CD4-positive, alpha-beta T cell treated with Interferon alpha-2 for 1 hour (primary cell): ENCODE data around the gene FANCE.

Experiments used
- DNase-seq, 2 donors: peaks; one replicate each; pipeline ENCODE4 v3.0.0-alpha.2; 2020 to 2022

The FANCE gene, protein sequence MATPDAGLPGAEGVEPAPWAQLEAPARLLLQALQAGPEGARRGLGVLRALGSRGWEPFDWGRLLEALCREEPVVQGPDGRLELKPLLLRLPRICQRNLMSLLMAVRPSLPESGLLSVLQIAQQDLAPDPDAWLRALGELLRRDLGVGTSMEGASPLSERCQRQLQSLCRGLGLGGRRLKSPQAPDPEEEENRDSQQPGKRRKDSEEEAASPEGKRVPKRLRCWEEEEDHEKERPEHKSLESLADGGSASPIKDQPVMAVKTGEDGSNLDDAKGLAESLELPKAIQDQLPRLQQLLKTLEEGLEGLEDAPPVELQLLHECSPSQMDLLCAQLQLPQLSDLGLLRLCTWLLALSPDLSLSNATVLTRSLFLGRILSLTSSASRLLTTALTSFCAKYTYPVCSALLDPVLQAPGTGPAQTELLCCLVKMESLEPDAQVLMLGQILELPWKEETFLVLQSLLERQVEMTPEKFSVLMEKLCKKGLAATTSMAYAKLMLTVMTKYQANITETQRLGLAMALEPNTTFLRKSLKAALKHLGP

DNA sequence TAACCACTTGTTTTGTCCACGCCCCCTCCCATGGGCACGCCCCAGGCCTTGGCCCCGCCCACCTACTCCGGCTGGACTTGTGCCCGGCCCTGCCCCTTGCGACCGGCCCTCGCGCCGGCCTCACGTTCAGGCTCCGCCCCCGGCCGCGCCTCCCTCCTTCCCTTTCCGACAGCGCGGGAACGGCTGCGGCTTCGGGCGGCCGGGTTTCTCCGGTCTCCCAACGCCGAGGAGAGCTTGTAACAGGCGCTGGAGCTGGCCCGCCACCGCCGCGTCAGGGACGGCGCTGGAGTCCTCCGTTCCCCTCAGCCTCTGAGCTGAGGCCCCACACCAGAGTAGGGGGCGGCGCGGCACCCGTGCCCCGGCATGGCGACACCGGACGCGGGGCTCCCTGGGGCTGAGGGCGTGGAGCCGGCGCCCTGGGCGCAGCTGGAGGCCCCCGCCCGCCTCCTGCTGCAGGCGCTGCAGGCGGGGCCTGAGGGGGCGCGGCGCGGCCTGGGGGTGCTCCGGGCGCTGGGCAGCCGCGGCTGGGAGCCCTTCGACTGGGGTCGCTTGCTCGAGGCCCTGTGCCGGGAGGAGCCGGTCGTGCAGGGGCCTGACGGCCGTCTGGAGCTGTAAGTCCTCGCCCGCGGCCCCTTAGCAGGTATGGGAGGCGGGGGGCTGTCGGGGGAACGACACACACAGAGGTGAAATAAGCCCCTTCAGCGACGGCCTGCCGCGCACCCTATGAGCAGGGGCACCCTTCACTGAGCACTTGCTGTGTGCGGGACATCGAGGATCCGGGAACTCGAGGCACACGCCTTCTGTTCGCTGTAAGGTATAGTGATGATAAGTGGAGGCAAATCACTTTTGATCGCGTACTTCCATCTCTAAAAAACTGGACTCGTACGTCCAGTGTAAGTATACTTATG is at the start of gene FANCE:
FANCE (plus strand) TSS at position 156 of the 908 bp plus-strand sequence; CDS start at position 364, 208 bp downstream.
- peak; percentile 91 to 95 for DNase-seq

DNA sequence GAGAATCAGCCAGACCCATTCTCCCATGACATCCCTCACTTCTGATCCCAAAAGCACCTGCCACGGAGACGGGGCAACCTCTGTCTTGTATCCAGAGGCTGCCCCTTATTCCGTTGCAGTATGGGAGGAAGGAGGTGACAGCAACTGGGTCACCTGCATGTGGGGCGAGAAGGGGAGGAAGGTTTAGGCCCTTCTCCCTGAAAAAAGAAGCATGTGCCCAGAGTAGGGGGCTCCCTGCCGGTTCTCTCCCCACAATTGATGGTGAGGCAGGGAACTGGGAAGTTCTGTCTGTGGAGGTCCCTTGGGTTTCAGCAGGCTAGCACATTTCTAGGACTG is 49.3 kb upstream of the FANCE start:
- no peak for DNase-seq

DNA sequence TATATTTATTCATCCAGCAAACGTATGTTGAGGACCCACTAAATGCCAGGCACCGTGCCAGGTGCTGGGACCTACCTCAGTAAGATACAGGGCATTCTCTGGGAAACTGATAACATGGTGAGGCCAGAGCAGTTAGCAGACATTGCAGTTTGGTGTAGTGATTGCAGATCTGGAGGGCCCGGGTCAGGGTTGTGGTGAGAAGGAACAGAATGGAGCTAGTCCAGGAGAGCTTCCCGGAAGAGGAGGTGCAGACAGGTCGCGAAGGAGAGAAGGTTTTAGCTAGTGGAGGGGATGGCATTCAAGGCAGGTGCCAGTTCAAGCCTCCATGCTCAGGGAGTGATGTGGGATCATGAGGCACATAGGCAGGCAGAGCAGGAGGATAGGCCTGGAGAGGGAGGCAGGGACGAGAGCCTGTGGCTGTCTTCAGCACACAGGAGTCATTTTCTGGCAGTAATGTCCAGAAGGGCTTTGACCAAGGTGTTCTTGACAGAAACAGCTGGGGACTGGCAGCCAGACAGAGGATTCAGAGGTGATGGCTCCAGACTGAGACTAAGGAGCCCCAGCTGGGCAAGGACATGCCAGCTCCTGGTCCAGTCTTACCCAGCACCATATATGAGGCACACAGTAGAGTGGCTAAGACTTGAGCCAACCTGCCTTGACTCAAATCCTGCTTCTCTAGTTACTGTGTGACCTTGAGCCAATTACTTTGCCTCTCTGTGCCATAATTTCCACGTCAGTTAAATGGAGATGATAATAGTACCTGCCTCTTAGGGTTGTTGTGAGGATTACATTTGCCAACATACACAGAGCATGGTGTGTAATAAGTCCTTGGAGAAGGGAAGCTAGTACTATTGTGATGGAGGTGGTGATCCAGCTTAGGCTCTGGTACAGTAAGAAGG is 48.3 kb upstream of the FANCE start:
- DNase-seq: no peak

DNA sequence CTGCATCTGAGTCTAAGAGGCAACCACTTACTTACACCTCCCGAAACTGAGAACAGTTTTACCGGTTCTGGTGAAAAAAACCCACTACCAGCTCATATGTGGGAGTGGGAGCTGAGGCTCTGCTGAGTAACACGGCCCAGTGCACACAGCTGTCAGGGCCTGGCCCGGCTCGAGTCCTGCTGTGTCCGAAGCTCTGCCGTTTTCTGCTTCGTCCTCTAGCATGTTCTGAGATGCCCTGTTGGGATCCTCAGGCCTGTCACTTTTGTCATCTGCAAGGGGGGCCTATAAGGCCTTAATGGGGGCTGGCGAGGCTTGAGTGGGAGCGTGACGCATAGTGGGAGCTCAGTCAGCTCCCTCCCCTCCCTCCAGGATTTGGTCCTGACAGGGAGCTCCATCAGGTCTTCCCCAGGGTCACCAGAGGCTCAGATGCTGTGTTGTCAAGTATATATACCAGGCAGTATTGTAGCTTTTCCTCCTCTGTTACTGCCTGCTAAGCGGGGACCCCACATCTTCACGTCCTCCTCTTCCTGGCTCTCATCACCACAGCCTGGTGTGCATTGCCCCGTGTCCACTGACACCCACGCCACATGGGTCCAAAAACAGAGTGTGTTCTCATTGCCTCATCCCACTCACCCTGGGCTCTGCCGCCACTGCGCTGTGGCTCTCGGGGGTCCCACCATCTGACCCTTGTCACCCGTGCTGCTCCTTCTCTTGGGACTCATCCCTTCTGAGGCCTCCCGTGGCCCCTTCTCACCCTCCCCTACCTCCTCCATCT is 45.2 kb upstream of the FANCE start:
- no peak for DNase-seq

DNA sequence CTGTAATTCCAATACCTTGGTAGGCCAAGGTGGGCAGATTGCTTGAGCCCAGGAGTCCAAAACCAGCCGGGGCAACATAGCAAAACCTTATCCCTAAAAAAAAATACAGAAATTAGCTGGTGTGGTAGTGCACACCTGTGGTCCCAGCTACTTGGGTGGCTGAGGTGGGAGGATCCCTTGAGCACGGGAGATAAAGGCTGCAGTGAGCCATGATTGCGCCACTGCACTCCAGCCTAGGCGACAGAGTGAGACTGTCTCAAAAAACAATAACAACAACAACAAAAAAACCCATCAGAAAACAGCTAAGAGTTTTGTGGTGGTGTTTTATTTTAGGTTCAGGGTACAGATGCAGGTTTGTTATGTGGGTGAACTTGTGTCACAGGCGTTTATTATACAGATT is 42.9 kb upstream of the FANCE start:
- no peak for DNase-seq

DNA sequence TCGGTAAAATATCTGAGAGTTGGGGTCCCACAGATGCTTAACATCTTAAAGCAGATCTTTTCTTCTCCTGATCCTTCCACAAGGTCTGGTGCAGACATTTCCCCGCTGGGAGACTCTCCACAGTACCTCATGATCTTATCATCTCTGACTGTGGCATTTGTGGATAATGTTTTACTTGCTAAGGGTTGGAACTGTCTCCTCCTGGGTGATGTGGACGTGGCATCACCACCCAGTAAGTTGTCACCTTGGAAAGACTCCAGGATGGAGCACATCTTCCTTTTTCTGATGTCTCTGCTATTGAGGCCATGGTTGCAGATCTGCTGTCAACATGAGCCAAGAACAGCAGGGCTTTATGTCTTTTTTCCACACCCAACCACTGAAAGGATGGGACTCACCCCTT is 42.0 kb upstream of the FANCE start:
- DNase-seq: no peak

DNA sequence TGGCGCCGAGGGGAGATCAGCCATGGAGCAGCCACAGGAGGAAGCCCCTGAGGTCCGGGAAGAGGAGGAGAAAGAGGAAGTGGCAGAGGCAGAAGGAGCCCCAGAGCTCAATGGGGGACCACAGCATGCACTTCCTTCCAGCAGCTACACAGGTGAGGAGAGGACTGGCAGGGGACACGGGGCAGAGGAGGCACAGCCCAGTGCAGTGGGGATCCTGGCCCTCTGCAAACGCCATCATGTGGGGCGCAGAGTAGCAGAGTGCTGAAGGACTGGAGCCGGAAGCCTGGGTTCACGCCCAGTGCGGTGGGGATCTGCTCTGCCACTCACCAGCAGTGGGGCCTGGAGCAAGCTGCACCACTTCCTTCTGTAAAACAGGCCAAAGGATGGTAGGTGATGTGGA is 41.1 kb upstream of the FANCE start:
- no peak for DNase-seq

DNA sequence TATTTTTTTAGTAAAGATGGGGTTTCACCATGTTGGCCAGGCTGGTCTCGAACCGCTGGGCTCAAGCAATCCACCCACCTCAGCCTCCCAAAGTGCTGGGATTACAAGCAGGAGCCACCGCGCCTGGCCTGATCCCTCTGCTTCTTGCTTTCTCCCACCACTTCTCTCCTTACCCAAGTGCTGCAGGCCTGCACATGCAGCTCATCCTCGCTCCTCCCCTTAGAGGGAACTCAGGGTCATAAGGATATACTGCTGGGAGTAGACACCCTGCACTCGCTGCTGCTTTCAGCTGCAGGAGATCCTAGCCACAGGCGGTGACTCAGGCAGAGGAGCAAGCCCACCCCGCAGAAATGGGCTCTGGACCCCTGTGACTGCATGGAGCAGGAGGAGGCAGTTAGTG is 40.0 kb upstream of the FANCE start:
- no peak for DNase-seq

DNA sequence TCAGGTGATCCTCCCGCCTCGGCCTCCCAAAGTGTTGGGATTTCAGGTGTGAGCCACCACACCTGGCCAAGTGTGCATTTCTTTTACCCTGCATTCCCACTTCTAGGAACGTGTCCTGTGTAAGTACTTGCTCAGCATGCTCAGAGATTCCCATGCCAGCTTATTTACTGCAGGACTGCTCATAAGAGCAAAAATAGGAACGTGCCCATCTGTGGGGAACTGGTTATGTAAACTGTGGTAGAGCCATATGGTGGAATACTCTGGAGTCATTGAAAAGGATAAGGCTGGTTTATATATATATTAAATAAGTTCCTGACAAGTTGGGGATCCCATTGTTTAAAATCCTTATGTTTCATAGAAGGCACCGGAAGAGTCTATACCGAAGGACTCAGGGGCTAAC is 38.2 kb upstream of the FANCE start:
- DNase-seq: no peak

DNA sequence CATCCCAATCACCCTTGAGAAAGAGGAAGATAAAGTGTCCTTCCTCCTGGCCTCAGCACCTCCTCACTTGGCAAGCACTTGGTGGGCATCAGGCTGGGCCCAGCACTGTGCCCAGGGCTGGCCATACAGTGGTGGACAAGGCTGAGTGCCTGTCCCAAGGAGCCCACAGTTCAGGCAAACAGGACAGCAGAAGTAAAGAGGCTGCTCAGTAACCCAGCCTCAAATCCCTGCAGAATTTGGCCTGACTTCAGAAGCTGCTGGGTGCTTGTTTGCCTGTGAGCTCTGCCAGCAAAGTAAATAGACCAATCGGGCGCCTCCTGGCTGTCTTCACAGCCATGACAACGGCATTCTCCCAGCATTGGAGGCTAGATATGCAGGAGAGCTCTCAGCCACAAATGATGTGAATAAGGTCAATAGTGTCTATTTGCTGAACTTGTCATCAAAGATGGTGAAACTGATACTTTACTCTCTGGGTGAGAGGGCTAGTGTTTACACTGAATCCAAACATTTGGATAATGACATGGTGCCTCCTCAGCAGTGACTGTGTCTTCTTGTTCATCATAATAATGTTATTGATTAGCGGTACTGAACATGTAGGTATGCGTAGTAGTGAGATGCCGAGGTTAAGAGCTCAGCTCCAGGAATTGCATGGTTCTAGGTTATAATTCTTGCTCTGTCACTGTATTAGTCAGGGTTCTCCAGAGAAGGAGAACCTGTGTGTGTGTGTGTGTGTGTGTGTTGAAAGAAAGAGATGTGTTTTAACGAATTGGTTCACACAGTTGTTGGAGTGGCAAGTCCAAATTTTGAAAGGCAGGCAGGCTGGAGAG is 36.9 kb upstream of the FANCE start:
- DNase-seq: peak in 1 of 2 donors; percentile 52

DNA sequence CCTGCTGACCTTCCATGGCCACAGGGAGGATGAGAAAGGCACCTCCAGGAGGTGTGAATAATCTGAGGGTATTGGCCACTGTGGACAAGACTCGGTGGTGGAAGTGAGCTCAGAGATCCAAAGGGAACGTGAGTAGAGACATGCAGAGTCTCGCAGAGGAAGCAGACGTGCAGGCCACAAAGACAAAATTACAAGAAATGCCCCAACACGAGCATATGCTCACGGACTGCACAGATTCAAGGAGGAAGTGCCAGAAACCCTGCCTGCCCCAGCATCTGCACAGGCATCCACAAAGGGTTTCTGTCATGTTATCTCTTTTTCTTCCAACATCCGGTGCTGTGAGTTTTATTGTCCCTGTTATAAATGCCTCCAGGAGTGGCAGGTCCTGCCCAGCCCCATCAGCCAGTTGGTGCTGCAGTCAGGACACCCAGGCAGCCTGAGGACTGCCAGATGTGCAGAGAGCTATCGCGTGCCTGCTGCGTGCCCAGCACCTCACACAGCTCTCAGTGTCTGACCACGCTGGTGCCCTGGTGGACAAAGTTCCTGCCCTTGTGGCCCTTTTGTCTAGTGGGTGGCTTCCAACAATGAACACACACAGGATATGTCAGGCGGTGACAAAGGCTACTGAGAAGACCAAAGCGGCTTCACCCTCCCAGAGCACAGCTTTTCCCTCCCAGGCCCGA is 34.0 kb upstream of the FANCE start:
- no peak for DNase-seq

DNA sequence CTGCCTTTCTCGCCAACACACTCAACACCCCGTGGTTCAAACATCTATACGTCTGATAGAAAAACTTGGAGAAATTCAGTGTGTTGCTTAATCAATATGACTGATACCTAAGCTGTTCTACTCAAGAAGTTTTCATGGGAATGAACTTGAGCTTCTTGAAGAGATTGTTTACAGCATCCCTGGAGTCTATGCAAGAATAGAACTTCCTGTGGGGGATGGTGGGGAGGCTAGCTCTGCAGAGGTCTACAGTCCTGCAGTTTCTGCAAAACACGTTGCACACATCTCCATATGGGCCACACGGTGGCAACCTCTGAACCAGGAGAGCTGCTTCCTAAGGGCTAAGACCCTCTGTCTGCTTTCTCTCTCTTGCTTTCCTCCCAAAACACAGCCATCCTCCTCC is 32.7 kb upstream of the FANCE start:
- DNase-seq: peak in 1 of 2 donors; percentile 11

DNA sequence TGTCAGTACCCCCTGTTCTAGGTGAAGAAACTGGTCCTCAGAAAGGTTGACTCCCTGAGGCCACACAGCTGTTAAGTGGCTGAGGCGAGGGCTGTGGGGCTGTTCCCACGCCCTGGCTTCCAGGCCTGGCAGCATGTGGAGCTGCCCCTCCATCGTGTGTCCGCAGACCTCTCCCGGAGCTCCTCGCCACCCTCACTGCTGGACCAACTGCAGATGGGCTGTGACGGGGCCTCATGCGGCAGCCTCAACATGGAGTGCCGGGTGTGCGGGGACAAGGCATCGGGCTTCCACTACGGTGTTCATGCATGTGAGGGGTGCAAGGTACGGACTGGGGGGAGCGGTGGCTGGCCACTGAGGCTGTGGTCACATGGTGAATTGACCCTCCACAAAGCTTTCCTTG is 32.2 kb upstream of the FANCE start:
- DNase-seq: no peak

DNA sequence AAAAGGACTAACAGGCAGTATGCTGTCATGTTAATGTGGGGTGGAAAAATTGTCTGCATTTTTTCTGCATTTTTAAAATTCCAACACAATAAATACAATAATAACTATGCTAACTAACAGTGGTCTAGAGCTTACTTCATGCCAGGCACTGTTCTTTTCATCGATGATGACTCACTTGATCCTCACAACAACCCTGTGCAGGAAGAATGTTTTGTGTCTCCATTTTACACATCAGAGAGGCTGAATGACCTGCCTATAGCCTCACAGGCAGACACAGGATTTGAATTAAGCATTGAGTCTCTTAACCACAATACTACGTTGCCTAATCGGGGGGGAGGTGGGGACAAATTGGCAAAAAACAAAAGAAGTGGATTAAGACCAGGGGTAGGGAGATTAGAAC is 26.9 kb upstream of the FANCE start:
- DNase-seq: no peak

DNA sequence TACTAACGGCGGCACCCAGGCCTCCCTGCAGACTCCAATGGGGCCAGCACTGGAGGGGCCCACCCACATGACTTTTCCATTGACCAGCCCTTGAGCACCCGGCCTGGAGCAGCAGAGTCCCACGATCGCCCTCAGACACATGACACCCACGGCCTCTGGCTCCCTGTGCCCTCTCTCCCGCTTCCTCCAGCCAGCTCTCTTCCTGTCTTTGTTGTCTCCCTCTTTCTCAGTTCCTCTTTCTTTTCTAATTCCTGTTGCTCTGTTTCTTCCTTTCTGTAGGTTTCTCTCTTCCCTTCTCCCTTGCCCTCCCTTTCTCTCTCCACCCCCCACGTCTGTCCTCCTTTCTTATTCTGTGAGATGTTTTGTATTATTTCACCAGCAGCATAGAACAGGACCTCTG is 26.1 kb upstream of the FANCE start:
- DNase-seq: no peak

DNA sequence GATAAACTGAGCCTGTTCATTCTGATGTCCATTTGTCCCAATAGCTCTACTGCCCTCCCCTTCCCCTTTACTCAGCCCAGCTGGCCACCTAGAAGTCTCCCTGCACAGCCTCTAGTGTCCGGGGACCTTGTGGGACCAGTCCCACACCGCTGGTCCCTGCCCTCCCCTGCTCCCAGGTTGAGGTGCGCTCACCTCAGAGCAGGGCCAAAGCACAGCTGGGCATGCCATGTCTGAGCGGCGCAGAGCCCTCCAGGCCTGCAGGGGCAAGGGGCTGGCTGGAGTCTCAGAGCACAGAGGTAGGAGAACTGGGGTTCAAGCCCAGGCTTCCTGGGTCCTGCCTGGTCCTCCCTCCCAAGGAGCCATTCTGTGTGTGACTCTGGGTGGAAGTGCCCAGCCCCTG is 24.7 kb upstream of the FANCE start:
- no peak for DNase-seq

DNA sequence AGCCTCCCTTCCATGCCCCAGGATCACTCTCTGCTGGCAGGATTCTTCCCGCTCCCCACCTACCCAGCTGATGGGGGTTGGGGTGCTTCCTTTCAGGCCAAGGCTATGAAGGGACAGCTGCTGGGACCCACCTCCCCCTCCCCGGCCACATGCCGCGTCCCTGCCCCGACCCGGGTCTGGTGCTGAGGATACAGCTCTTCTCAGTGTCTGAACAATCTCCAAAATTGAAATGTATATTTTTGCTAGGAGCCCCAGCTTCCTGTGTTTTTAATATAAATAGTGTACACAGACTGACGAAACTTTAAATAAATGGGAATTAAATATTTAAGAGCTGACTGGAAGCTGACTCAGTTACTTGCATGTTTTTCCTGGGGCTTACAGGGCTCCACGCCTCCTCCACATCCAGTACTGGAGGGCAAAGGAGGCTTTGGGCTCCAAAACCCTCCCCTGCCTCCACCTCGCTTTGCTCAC is 24.3 kb upstream of the FANCE start:
- DNase-seq: no peak

DNA sequence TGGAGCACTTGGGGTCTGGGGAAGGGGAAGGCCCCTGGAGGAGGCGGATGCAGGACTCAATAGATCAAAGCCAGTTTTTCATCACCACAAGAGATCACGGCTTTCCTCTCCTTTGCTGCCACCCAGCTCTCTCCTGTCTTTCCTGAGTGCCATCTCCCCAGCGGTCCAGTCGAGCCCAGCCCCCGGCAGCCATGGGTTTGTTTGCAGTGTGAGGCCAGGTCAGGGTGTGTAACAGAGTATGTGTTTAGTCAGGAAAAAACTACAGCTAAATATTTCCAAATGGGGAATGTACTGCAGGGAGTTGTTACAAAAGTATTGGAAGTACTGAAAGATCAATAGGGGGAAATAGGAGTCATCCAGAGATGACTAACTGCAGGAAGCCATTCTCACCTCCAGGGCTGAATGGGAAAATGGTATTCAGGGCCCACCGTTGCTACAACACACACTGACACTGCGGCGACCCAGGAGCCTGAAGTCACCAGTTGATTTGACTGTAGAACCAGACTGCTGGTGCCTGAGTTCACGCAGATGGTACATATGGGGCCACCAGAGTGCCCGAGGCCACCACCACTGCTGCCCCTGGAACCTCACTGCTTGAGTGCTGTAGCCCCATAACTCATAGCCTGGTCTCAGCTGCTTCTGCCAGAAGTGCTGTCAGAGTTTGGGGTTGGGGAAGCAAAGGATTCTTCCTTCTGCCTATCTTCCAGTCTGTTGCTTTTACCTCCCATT is 23.6 kb upstream of the FANCE start:
- DNase-seq: no peak

DNA sequence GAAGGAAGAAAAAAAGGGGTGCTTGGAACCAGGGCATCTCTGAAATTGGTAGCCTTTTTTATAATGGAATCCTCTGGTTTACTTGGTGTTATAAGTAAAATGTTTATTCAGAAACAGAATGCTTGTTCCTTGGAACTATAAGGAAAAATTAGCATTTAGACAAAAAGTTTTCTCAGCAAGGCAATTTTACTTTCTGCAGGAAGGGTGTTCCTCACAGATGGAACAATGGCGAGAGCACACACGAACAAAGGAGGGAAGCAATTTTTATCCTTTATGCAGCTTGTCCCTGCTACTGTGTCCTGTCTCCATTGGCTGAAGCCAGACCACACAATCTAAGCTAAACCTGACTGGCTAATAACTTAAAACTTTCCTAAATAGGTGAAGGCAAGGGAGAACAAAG is 22.7 kb upstream of the FANCE start:
- DNase-seq: no peak

DNA sequence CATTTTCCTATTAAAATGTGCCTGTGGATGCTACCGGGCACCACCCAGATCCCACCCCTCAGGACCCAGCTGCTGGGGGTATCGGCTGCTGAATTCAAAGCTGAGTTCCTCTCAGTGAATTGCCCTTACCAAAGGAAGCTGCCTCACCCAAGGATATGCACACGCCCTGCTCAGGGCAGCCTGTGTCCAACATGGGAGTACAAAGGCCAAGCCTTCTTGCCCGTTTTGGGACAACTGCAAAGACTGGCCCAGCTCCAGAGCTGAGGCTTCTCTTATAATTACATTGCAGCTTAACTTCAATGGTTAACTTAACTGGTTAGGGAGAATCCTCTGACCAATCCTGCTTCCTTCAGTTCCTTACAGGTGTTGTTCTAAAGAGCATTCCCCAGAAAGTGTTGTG is 19.8 kb upstream of the FANCE start:
- no peak for DNase-seq
